Measurements from ENCODE around the gene DPP9. TPM values are rescaled to one million over a fixed set of nuclear protein-coding genes. Genes with fewer than 3 reads are reported as not detected.

DPP9 gene
- polyA plus RNA-seq, 3 donors: 12.6 to 23.8 (median 13.9) TPM

- Mint-ChIP-seq H3K4me1 (peaks cover 16% of the 10 kb centered on the region), H3K36me3 (peaks cover 51 to 69% of the 10 kb centered on the region in 2 donors), H3K4me3 (no peak overlapping the region), H3K9me3 (peaks cover 0 to 2% (median 0%) of the 10 kb centered on the region in 7 donors), H3K27me3 (ENCODE audit: low read depth in 3 of 3) (peaks cover 0 to 4% (median 1%) of the 10 kb centered on the region in 3 donors), H3K27ac (peak overlapping the region in 1 of 7 donors; percentile 71)
- H3K9me3 ChIP-seq (replicated peaks in 1 of 2; ENCODE audit: control insufficient read depth in 1 of 2, insufficient read depth in 1 of 2, low read length in 2 of 2): no peaks in the 10 kb centered on the region
- peaks cover 13 to 21% of the 10 kb centered on the region in 2 donors for H3K4me1 ChIP-seq (ENCODE audit: control insufficient read depth in 1 of 2, insufficient read depth in 2 of 2, low read length in 2 of 2)
- 100% methylated on average over 6 of the region's 11 CpGs for WGBS (ENCODE audit: insufficient coverage)
- DNase-seq: no peak
- H2AFZ ChIP-seq (ENCODE audit: insufficient read depth, low read depth, low read length, poor library complexity, severe bottlenecking): no peak overlapping the region
- H4K20me1 ChIP-seq (ENCODE audit: insufficient read depth, low read length): peaks cover 60% of the 10 kb centered on the region
- H3K27me3 ChIP-seq (ENCODE audit: control insufficient read depth in 2 of 2, insufficient read depth in 2 of 2, low read length in 2 of 2): no peaks in the 10 kb centered on the region
- H3K27ac ChIP-seq (ENCODE audit: low read depth in 1 of 2, low read length in 2 of 2): no peak overlapping the region
- H3K9ac ChIP-seq (ENCODE audit: insufficient read depth, low read length, poor library complexity, severe bottlenecking): no peak overlapping the region
- no peak overlapping the region for H3K4me3 ChIP-seq (replicated peaks in 1 of 3; ENCODE audit: low read depth in 2 of 3, low read length in 3 of 3)
- H3K4me2 ChIP-seq (replicated peaks; ENCODE audit: extremely low read depth, low read length, poor library complexity, severe bottlenecking): no peak overlapping the region
- intact Hi-C loops (cut with micrococcal nuclease): no loop called here
- H3K36me3 ChIP-seq (replicated peaks in 1 of 2; ENCODE audit: control insufficient read depth in 1 of 2, insufficient read depth in 2 of 2, low read length in 2 of 2): peaks cover 64 to 71% of the 10 kb centered on the region in 2 donors
- H3K79me2 ChIP-seq (ENCODE audit: insufficient read depth, low read length): peaks cover 44% of the 10 kb centered on the region
- TF ChIP-seq CTCF (IDR thresholded peaks at IDR 0.05): no peak
Observed at GRCh38 chr19:4719499-4719866, 4.2 kb downstream of the DPP9 start.

GRCh38 chr19:4717966-4718701 is 5.5 kb downstream of the DPP9 start:
- H3K27me3 Mint-ChIP-seq (ENCODE audit: low read depth in 3 of 3): no peaks in the 10 kb centered on the region
- no peak overlapping the region for H3K27ac Mint-ChIP-seq
- Histone ChIP-seq H4K20me1 (ENCODE audit: insufficient read depth, low read length) (peaks cover 59% of the 10 kb centered on the region), H3K36me3 (replicated peaks in 1 of 2; ENCODE audit: control insufficient read depth in 1 of 2, insufficient read depth in 2 of 2, low read length in 2 of 2) (peaks cover 77 to 85% of the 10 kb centered on the region in 2 donors), H3K4me2 (replicated peaks; ENCODE audit: extremely low read depth, low read length, poor library complexity, severe bottlenecking) (no peak overlapping the region), H3K9ac (ENCODE audit: insufficient read depth, low read length, poor library complexity, severe bottlenecking) (no peak overlapping the region), H2AFZ (ENCODE audit: insufficient read depth, low read depth, low read length, poor library complexity, severe bottlenecking) (no peak overlapping the region), H3K4me3 (replicated peaks in 1 of 3; ENCODE audit: low read depth in 2 of 3, low read length in 3 of 3) (no peak overlapping the region), H3K79me2 (ENCODE audit: insufficient read depth, low read length) (peaks cover 39% of the 10 kb centered on the region), H3K9me3 (replicated peaks in 1 of 2; ENCODE audit: control insufficient read depth in 1 of 2, insufficient read depth in 1 of 2, low read length in 2 of 2) (no peaks in the 10 kb centered on the region), H3K4me1 (ENCODE audit: control insufficient read depth in 1 of 2, insufficient read depth in 2 of 2, low read length in 2 of 2) (peaks cover 12 to 19% of the 10 kb centered on the region in 2 donors), H3K27me3 (ENCODE audit: control insufficient read depth in 2 of 2, insufficient read depth in 2 of 2, low read length in 2 of 2) (no peaks in the 10 kb centered on the region), H3K27ac (ENCODE audit: low read depth in 1 of 2, low read length in 2 of 2) (no peak overlapping the region)
- intact Hi-C loops (cut with micrococcal nuclease): no loop called here
- H3K36me3 Mint-ChIP-seq: peaks cover 61 to 83% of the 10 kb centered on the region in 2 donors
- peaks cover 14% of the 10 kb centered on the region for H3K4me1 Mint-ChIP-seq
- no peak overlapping the region for H3K4me3 Mint-ChIP-seq
- no peak for DNase-seq
- WGBS (ENCODE audit: insufficient coverage): 92% methylated on average over 14 of the region's 15 CpGs
- TF ChIP-seq CTCF (IDR thresholded peaks at IDR 0.05): no peak
- H3K9me3 Mint-ChIP-seq: peaks cover 0 to 2% (median 0%) of the 10 kb centered on the region in 7 donors

Measured in CD14-positive monocyte (primary cell).